ENCODE data around the gene C1QBP. TPM values are rescaled to one million over a fixed set of nuclear protein-coding genes. Genes with fewer than 3 reads are reported as not detected.

Gene C1QBP
- total RNA-seq, 1 experiment from 2014 or later = 221 TPM

GRCh38 chr17:5419356-5419958, 19.5 kb downstream of the C1QBP start, which contains the start of gene NUP88:
Gene NUP88 (minus strand): TSS chr17:5419662. CDS start chr17:5419650, 12 bp downstream.
- Histone ChIP-seq H3K27me3 (no peaks in the 10 kb centered on the region), H3K36me3 (peaks cover 19% of the 10 kb centered on the region), H3K4me3 (peak within 1 kb of the TSS; percentile 81), H3K4me1 (no peaks in the 10 kb centered on the region), H3K9me3 (replicated peaks) (no peaks in the 10 kb centered on the region), H3K27ac (peak within 1 kb of the TSS; percentile 72)
- DNase-seq = peak; percentile 94 to 96

DNA sequence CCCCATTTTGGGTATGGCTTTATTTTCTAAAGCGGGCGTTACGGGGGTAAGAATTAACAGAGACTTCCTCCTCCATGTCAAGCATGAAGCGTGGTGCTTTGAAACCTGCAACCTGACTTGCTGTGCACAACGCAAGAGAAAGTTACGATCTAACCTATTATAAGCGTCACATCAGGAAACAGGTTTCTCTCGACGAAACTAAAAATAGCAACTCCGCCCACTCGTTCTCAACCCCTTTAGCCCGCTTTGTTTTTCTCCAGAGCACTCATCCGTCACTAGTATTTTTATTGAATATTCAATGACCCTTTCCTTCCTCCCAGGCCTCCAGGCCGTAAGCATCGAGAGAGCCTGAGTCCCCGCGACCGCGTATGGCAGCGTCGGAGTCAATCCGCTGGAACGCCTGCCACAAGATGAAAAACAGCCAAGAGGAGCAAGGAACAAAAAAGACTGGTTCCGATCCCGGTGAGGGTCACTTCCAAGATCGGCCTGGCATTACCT, 20.0 kb downstream of the C1QBP start:
- Histone ChIP-seq H3K36me3 (peaks cover 19% of the 10 kb centered on the region), H3K9me3 (replicated peaks) (no peaks in the 10 kb centered on the region)
- peak in 1 of 2 experiments; percentile 29 for DNase-seq

GRCh38 chr17:5416901-5417300, 22.1 kb downstream of the C1QBP start:
- H3K9me3 ChIP-seq (replicated peaks) = no peaks in the 10 kb centered on the region
- H3K27ac ChIP-seq = no peak overlapping the region
- no peak overlapping the region for H3K4me3 ChIP-seq
- no peaks in the 10 kb centered on the region for H3K27me3 ChIP-seq
- peaks cover 24% of the 10 kb centered on the region for H3K36me3 ChIP-seq
- DNase-seq = no peak
- no peaks in the 10 kb centered on the region for H3K4me1 ChIP-seq

More for the DNA sequence above, 20.0 kb downstream of the C1QBP start:
- H3K4me3 ChIP-seq = peak overlapping the region; percentile 81
- H3K27me3 ChIP-seq = no peaks in the 10 kb centered on the region
- H3K4me1 ChIP-seq = no peaks in the 10 kb centered on the region
- peak overlapping the region; percentile 72 for H3K27ac ChIP-seq

DNA sequence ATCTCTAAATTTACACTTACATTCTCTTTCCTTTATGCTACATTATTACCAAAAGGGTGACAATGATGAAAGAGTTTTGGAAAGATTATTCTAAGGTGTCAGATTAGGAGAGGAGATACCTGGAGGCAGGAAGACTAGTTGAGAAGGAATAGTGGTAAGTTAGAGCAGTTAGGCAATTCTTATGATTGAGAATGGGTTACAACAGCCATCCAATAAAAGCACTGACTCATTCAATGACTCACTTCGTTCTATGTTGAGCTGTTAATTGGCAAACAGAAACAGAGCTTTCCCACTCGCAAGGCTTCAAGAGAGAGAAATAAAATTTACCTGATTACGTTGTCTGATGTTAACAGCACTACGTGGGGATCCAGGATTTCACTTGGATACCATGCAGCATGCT, 25.3 kb downstream of the C1QBP start:
- Histone ChIP-seq H3K27ac (no peak overlapping the region), H3K36me3 (peaks cover 41% of the 10 kb centered on the region)
- DNase-seq = no peak

GRCh38 chr17:5410594-5411272, 28.2 kb downstream of the C1QBP start:
- H3K9me3 ChIP-seq (replicated peaks) = no peaks in the 10 kb centered on the region
- H3K4me1 ChIP-seq = no peaks in the 10 kb centered on the region
- no peaks in the 10 kb centered on the region for H3K27me3 ChIP-seq
- no peak overlapping the region for H3K27ac ChIP-seq
- peaks cover 61% of the 10 kb centered on the region for H3K36me3 ChIP-seq
- no peak overlapping the region for H3K4me3 ChIP-seq
- no peak for DNase-seq

More for the DNA sequence above, 25.3 kb downstream of the C1QBP start:
- Histone ChIP-seq H3K4me3 (no peak overlapping the region), H3K27me3 (no peaks in the 10 kb centered on the region), H3K4me1 (no peaks in the 10 kb centered on the region), H3K9me3 (replicated peaks) (no peaks in the 10 kb centered on the region)

- Histone ChIP-seq H3K27ac (no peak overlapping the region), H3K4me3 (no peak overlapping the region), H3K4me1 (no peaks in the 10 kb centered on the region), H3K36me3 (peaks cover 65% of the 10 kb centered on the region), H3K9me3 (replicated peaks) (no peaks in the 10 kb centered on the region), H3K27me3 (no peaks in the 10 kb centered on the region)
- DNase-seq = no peak
Measured at GRCh38 chr17:5408186-5408585, 30.8 kb downstream of the C1QBP start.

GRCh38 chr17:5405400-5405799, 33.6 kb downstream of the C1QBP start:
- no peak for DNase-seq
- H3K4me1 ChIP-seq = no peaks in the 10 kb centered on the region
- H3K36me3 ChIP-seq = peaks cover 59% of the 10 kb centered on the region
- H3K9me3 ChIP-seq (replicated peaks) = no peaks in the 10 kb centered on the region
- H3K27ac ChIP-seq = no peak overlapping the region
- no peak overlapping the region for H3K4me3 ChIP-seq
- no peaks in the 10 kb centered on the region for H3K27me3 ChIP-seq

GRCh38 chr17:5399767-5400166, 39.2 kb downstream of the C1QBP start:
- no peak for DNase-seq
- Histone ChIP-seq H3K4me1 (no peaks in the 10 kb centered on the region), H3K4me3 (no peak overlapping the region), H3K36me3 (peaks cover 48% of the 10 kb centered on the region), H3K27me3 (no peaks in the 10 kb centered on the region), H3K27ac (no peak overlapping the region), H3K9me3 (replicated peaks) (no peaks in the 10 kb centered on the region)

DNA sequence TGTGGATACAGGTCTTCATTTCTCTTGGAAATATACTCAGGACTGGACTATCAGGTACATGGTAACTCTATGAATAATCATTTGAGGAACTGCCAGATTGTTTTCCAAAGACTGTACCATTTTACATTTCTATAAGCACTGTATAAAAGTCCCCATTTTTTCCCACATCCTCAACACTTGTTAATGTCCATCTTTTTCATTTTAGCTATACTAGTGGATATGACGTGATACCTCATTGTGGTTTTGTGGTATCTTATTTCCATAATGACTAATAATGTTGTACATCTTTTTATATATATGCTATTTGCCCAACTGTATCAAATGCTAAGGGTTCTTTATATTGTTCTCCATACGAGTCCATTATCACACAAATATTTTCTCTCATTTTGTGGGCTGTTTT, 42.3 kb downstream of the C1QBP start:
- no peak overlapping the region for H3K27ac ChIP-seq
- DNase-seq = no peak
- H3K27me3 ChIP-seq = no peaks in the 10 kb centered on the region
- no peaks in the 10 kb centered on the region for H3K4me1 ChIP-seq
- peaks cover 38% of the 10 kb centered on the region for H3K36me3 ChIP-seq
- H3K4me3 ChIP-seq = no peak overlapping the region
- no peaks in the 10 kb centered on the region for H3K9me3 ChIP-seq (replicated peaks)

GRCh38 chr17:5391678-5392077, 47.3 kb downstream of the C1QBP start:
- H3K27me3 ChIP-seq = no peaks in the 10 kb centered on the region
- no peaks in the 10 kb centered on the region for H3K4me1 ChIP-seq
- H3K36me3 ChIP-seq = peaks cover 31% of the 10 kb centered on the region
- DNase-seq = no peak
- H3K9me3 ChIP-seq (replicated peaks) = no peaks in the 10 kb centered on the region
- no peak overlapping the region for H3K27ac ChIP-seq
- no peak overlapping the region for H3K4me3 ChIP-seq

Other genes starting within 250 kb of the C1QBP start
- 10.6 and 12.8 TPM in 2 replicates for gene ZNF594, start 247.3 kb downstream of the C1QBP start, total RNA-seq (2014; rRNA removed; shearing (Covaris generic))
- gene SCIMP, start 204.3 kb downstream of the C1QBP start, total RNA-seq (2014; rRNA removed; shearing (Covaris generic)) = not detected in 2 replicates
- gene RABEP1, start 156.9 kb downstream of the C1QBP start, total RNA-seq (2014; rRNA removed; shearing (Covaris generic)) = 26.8 and 28.9 TPM in 2 replicates
- gene NUP88, start 19.5 kb downstream of the C1QBP start, total RNA-seq (2014; rRNA removed; shearing (Covaris generic)) = 123 and 136 TPM in 2 replicates
- gene RPAIN, start 19.0 kb downstream of the C1QBP start, total RNA-seq (2014; rRNA removed; shearing (Covaris generic)) = 36.1 and 40.1 TPM in 2 replicates
- gene DHX33, start 29.8 kb upstream of the C1QBP start, total RNA-seq (2014; rRNA removed; shearing (Covaris generic)) = 13.3 and 15.2 TPM in 2 replicates
- gene DERL2, start 47.0 kb upstream of the C1QBP start, total RNA-seq (2014; rRNA removed; shearing (Covaris generic)) = 36.7 and 53.3 TPM in 2 replicates
- gene MIS12, start 47.4 kb upstream of the C1QBP start, total RNA-seq (2014; rRNA removed; shearing (Covaris generic)) = 21.4 and 27.2 TPM in 2 replicates
- gene NLRP1, start 145.4 kb upstream of the C1QBP start, total RNA-seq (2014; rRNA removed; shearing (Covaris generic)) = 19.1 and 20.4 TPM in 2 replicates

Measured in SJCRH30 (cell line).